HG03354 (cell line): Measurements from ENCODE around the gene WNT5B.

Source experiments
- ATAC-seq: cut with Tn5 transposase; IDR thresholded peaks from one replicate; pipeline ENCODE4 v1.9.1; 2021; ENCODE audit warnings: mild to moderate bottlenecking; ENCODE audit not compliant: unreplicated experiment, poor library complexity, severe bottlenecking

WNT5B gene

GRCh38 chr12:1622406-1622805, 6.6 kb upstream of the WNT5B start:
- ATAC-seq = no peak

GRCh38 chr12:1629338-1630132, 504 bp downstream of the WNT5B start:
- peak; percentile 43 for ATAC-seq

GRCh38 chr12:1630133-1630826, 1.2 kb downstream of the WNT5B start:
- ATAC-seq = peak; percentile 49

- ATAC-seq = no peak
Observed at GRCh38 chr12:1630827-1631591, 2.0 kb downstream of the WNT5B start.

GRCh38 chr12:1632702-1633101, 3.7 kb downstream of the WNT5B start:
- ATAC-seq = no peak

- ATAC-seq = no peak
Observed at GRCh38 chr12:1633459-1633858, 4.4 kb downstream of the WNT5B start.

GRCh38 chr12:1634149-1634548, 5.1 kb downstream of the WNT5B start:
- ATAC-seq = no peak

- no peak for ATAC-seq
Observed at GRCh38 chr12:1634590-1635191, 5.7 kb downstream of the WNT5B start.

GRCh38 chr12:1635301-1636095, 6.5 kb downstream of the WNT5B start:
- no peak for ATAC-seq

GRCh38 chr12:1638203-1638602, 9.2 kb downstream of the WNT5B start:
- ATAC-seq = no peak

GRCh38 chr12:1639538-1639937, 10.5 kb downstream of the WNT5B start:
- no peak for ATAC-seq

- no peak for ATAC-seq
Observed at GRCh38 chr12:1640328-1641234, 11.6 kb downstream of the WNT5B start.

- ATAC-seq = no peak
Observed at GRCh38 chr12:1642513-1642912, 13.5 kb downstream of the WNT5B start.

- no peak for ATAC-seq
Observed at GRCh38 chr12:1643043-1643442, 14.0 kb downstream of the WNT5B start.

- ATAC-seq = no peak
Observed at GRCh38 chr12:1643905-1644533, 15.0 kb downstream of the WNT5B start.

- no peak for ATAC-seq
Observed at GRCh38 chr12:1644534-1645438, 15.8 kb downstream of the WNT5B start.

- ATAC-seq = no peak
Observed at GRCh38 chr12:1645819-1646218, 16.8 kb downstream of the WNT5B start.
